SU-DHL-6 (cell line): Measurements from ENCODE around the gene ISYNA1.

ENCODE experiments used
- CTCF ChIP-seq: fragments of 200-600 bp; sonication (generic); IDR thresholded peaks from one replicate; pipeline ENCODE4 v1.5.1; 2017; ENCODE audit warnings: antibody characterized with exemption, mild to moderate bottlenecking, low read length, moderate library complexity; ENCODE audit not compliant: insufficient read depth, poor library complexity, severe bottlenecking
- EZH2phosphoT487 ChIP-seq: fragments of 200-600 bp; sonication (generic), shearing (Covaris generic); conservative IDR thresholded peaks from 2 replicates; pipeline ENCODE4 v1.6.1; 2018; ENCODE audit warnings: mild to moderate bottlenecking, antibody characterized with exemption, low read length, moderate library complexity, mixed read lengths

DNA sequence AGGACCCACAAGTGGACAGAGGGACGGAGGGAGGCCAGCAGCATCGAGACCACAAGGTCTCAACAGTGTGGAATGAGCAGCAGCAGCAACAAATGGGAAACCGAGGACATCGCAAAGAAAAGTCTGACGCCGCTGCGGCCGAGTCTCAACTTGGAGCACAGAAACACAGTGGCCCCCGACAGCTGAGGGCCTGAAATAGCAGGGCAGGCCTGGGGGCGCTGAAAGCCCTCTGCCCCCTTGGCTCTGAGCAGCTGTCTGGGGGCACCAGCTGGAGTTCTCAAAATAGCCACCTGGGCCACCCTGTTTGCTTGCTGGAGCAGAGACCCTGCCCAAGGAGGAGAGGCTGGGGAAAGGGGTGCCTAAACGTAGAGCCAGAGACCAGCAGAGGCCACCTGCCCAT, 5.9 kb upstream of the ISYNA1 start:
- TF ChIP-seq CTCF (no peak), EZH2phosphoT487 (no peak)
